GM12878 (cell line): Measurements from ENCODE around the gene TMEM150A. TPM values are rescaled to one million over a fixed set of nuclear protein-coding genes. Genes with fewer than 3 reads are reported as not detected.

Experiments used
- ATAC-seq: fragments of 200-7000 bp; cut with Tn5 transposase; 3 replicates; pipeline ENCODE4 v1.9.1; 2020; ENCODE audit warnings: mild to moderate bottlenecking, moderate library complexity
- BruUV-seq: library from RNA; stranded (reverse); fragments of 400-500 nt; replicated peaks from 2 replicates; lab custom pipeline; 2021; lab: Mats Ljungman, UMichigan
- CTCF ChIA-PET: fragments of 300-600 bp; sonication (Branson Sonifier 250); formaldehyde crosslinking; extraction: SDS; loops from one replicate; lab custom pipeline; 2021; ENCODE audit warnings: inconsistent platforms; lab: Yijun Ruan, JAX
- POLR2A ChIA-PET: fragments of 350-600 bp; formaldehyde crosslinking; extraction: SDS; loops from one replicate; lab custom pipeline; 2021; ENCODE audit warnings: inconsistent platforms; lab: Charles Lee
- RAD21 ChIA-PET: fragments of 300-600 bp; sonication (Branson Sonifier 250); formaldehyde crosslinking; loops from one replicate; lab custom pipeline; 2023; ENCODE audit warnings: antibody characterized with exemption; ENCODE audit not compliant: unreplicated experiment; lab: Charles Lee
- SMC1A ChIA-PET: fragments of 300-600 bp; sonication (Branson Sonifier 250); formaldehyde crosslinking; loops from one replicate; lab custom pipeline; 2023; ENCODE audit not compliant: unreplicated experiment, uncharacterized antibody; lab: Charles Lee
- DNase-seq: peaks from one replicate; pipeline ENCODE4 v3.0.0-alpha.2; 2011; ENCODE audit warnings: low read depth, low spot score
- FAIRE-seq: peaks from 3 replicates; lab custom pipeline; 2011; peaks lifted over from hg19 to GRCh38; lab: Jason Lieb, UNC
- H2AFZ ChIP-seq: 2 replicates; pipeline ENCODE4 v1.6.0; 2011; ENCODE audit warnings: low read depth, low read length, control low read depth; ENCODE audit not compliant: control insufficient read depth
- H3K27ac ChIP-seq: 2 replicates; pipeline ENCODE4 v1.5.1; 2011; ENCODE audit warnings: control low read depth; ENCODE audit not compliant: control insufficient read depth, insufficient read depth
- H3K27me3 ChIP-seq, 2 experiments: replicated peaks in 1 of 2; 2 replicates each; pipeline versions ENCODE4 v1.6.0 to v1.6.1; 2011; ENCODE audit warnings: low read length in 1 of 2; ENCODE audit not compliant: control insufficient read depth in 2 of 2, insufficient read depth in 2 of 2
- H3K36me3 ChIP-seq, 2 experiments: 2 replicates each; pipeline ENCODE4 v1.5.1; 2011; ENCODE audit warnings: low read length in 1 of 2; ENCODE audit not compliant: control insufficient read depth in 2 of 2, insufficient read depth in 2 of 2
- H3K4me1 ChIP-seq: 2 replicates; pipeline ENCODE4 v1.6.1; 2011; ENCODE audit warnings: mild to moderate bottlenecking, low read length, moderate library complexity, mixed read lengths; ENCODE audit not compliant: control insufficient read depth, insufficient read depth
- H3K4me2 ChIP-seq: 2 replicates; pipeline ENCODE4 v1.6.0; 2011; ENCODE audit warnings: control low read depth; ENCODE audit not compliant: control insufficient read depth, insufficient read depth
- H3K4me3 ChIP-seq: fragments of 200-600 bp; sonication (generic); 2 replicates; pipeline ENCODE4 v1.5.1; 2016
- H3K79me2 ChIP-seq: 2 replicates; pipeline ENCODE4 v1.6.0; 2011; ENCODE audit warnings: low read length; ENCODE audit not compliant: control insufficient read depth, insufficient read depth
- H3K9ac ChIP-seq: 2 replicates; pipeline ENCODE4 v1.8.0; 2011; ENCODE audit warnings: low read length, control low read depth, mixed read lengths; ENCODE audit not compliant: control insufficient read depth, insufficient read depth
- H3K9me3 ChIP-seq: replicated peaks from 3 replicates; pipeline ENCODE4 v1.5.1; 2011; ENCODE audit warnings: mild to moderate bottlenecking, low read length; ENCODE audit not compliant: control insufficient read depth, insufficient read depth
- H4K20me1 ChIP-seq: 2 replicates; pipeline ENCODE4 v1.6.0; 2011; ENCODE audit not compliant: control insufficient read depth, insufficient read depth
- NFXL1 ChIP-seq: fragments of 450-650 bp; IDR thresholded peaks from 2 replicates; pipeline ENCODE4 v1.6.1; 2017; ENCODE audit warnings: antibody characterized with exemption, mild to moderate bottlenecking, borderline replicate concordance
- NFYB ChIP-seq: IDR thresholded peaks from 2 replicates; pipeline ENCODE4 v1.6.1; 2011; ENCODE audit warnings: low read depth, mild to moderate bottlenecking, low read length, improper control_type of control experiment, moderate library complexity; ENCODE audit not compliant: insufficient read depth
- POLR2AphosphoS2 ChIP-seq: IDR thresholded peaks from 2 replicates; pipeline ENCODE4 v1.6.1; 2011; ENCODE audit warnings: low read depth, mild to moderate bottlenecking, low read length, improper control_type of control experiment, moderate library complexity
- RFX5 ChIP-seq: IDR thresholded peaks from 2 replicates; pipeline ENCODE4 v1.6.1; 2011; ENCODE audit warnings: low read depth, low read length, improper control_type of control experiment
- SMAD1 ChIP-seq: fragments of 450-650 bp; IDR thresholded peaks from 2 replicates; pipeline ENCODE4 v1.6.1; 2018; ENCODE audit warnings: mild to moderate bottlenecking, low read depth; ENCODE audit not compliant: partially characterized antibody
- TARDBP ChIP-seq: IDR thresholded peaks from 2 replicates; pipeline ENCODE4 v1.6.1; 2016; ENCODE audit warnings: borderline replicate concordance
- ZBTB11 ChIP-seq: fragments of 450-650 bp; formaldehyde crosslinking; IDR thresholded peaks from 2 replicates; pipeline ENCODE4 v1.5.0; 2022; ENCODE audit warnings: mild to moderate bottlenecking, missing genetic modification characterization
- WGBS: methylation state at CpG from one replicate; pipeline ENCODE4 v1.1.6; 2016; ENCODE audit warnings: low lambda C conversion rate; ENCODE audit not compliant: insufficient replicate concordance, insufficient coverage; ENCODE audit errors: missing lambda C conversion rate; 5-methylcytosine and 5-hydroxymethylcytosine counted together
- in situ Hi-C: fragments of 300-500 bp; cut with MboI; formaldehyde crosslinking; loops from 9 replicates; pipeline ENCODE4 v1.14.3; 2018; ENCODE audit warnings: mixed read lengths
- intact Hi-C: fragments of 100-400 bp; cut with micrococcal nuclease; formaldehyde crosslinking; loops from one replicate; pipeline ENCODE4 v1.14.2; 2022; ENCODE audit not compliant: unreplicated experiment
- polyA plus RNA-seq, 11 experiments: library from polyadenylated mRNA; depleted of rRNA in 4 of 11; unstranded in 6 of 11; stranded (reverse) in 5 of 11; fragments of >200 nt; fragmentation: Nextera tagmentation in 4 of 11; fragmentation: Illumina TruSeq in 1 of 11; extraction: Ambion mirVana in 4 of 11; extraction: Trizol in 1 of 11; gene quantifications; 1 replicate in 1 of 11; 2 replicates in 10 of 11; pipeline versions ENCODE4 v1.2.1 to v1.2.3, GENCODE V29; 2011 to 2016; ENCODE audit warnings: inconsistent platforms in 2 of 11, missing spikeins in 2 of 11, low read depth in 1 of 11
- total RNA-seq, 4 experiments: library from RNA; depleted of rRNA in 3 of 4; stranded (reverse); fragments of >200 nt in 3 of 4; fragmentation: Illumina TruSeq in 1 of 4; extraction: Trizol in 1 of 4; gene quantifications; 2 replicates each; pipeline versions ENCODE4 v1.2.1 to v1.2.3, GENCODE V29; 2013 to 2021
- TF ChIP-seq, protein P1 (sequence below): IDR thresholded peaks from 2 replicates; pipeline ENCODE4 v1.6.1; 2011; ENCODE audit warnings: borderline replicate concordance, low read depth, mild to moderate bottlenecking, moderate library complexity, mixed read lengths, low read length; ENCODE audit not compliant: insufficient read depth; ENCODE audit errors: extremely low read length

TMEM150A gene
- total and polyA plus RNA-seq, 10 of the 15 experiments (the other 5 are each of a cell fraction or from before 2014, with no cell fraction given), result 0.45 to 4.4 (median 2.6) TPM

GRCh38 chr2:85600235-85600575, 2.3 kb downstream of the TMEM150A start (continued):
- no peak for TF ChIP-seq ZBTB11 (CRISPR knock-in tag)
- TF ChIP-seq NFYB, result no peak
- TF ChIP-seq NFXL1, result no peak
- no peak for TF ChIP-seq SMAD1
- TF ChIP-seq RFX5, result no peak
- TF ChIP-seq, protein P1, sequence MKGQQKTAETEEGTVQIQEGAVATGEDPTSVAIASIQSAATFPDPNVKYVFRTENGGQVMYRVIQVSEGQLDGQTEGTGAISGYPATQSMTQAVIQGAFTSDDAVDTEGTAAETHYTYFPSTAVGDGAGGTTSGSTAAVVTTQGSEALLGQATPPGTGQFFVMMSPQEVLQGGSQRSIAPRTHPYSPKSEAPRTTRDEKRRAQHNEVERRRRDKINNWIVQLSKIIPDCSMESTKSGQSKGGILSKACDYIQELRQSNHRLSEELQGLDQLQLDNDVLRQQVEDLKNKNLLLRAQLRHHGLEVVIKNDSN, result no peak

- no peaks in the 10 kb centered on the region for H4K20me1 ChIP-seq
- H3K27ac ChIP-seq, result no peak overlapping the region
- CTCF ChIA-PET, result no interaction called here
- in situ Hi-C loops (no loop called here), intact Hi-C loops (no loop called here)
- H3K4me1 ChIP-seq, result peaks cover 5% of the 10 kb centered on the region
- no peak overlapping the region for H3K4me2 ChIP-seq
- no peak for FAIRE-seq
- no peak overlapping the region for H3K9ac ChIP-seq
- POLR2A ChIA-PET, result interaction anchor here (1.9 kb wide), 1 partner anchor 12 kb away, joined by 10 read pairs; the partner anchor contains the start of gene C2orf68
- H3K79me2 ChIP-seq, result peaks cover 27% of the 10 kb centered on the region
- no peak for DNase-seq
- H3K36me3 ChIP-seq, result peaks cover 0 to 14% of the 10 kb centered on the region in 2 experiments; a peak in 3 of 4 replicates
- no peak overlapping the region for H2AFZ ChIP-seq
- 0 out of 2 replicates have a peak, but pooled peaks have one; percentile 38 for TF ChIP-seq POLR2AphosphoS2
- TF ChIP-seq TARDBP, result no peak
- no peak for ATAC-seq
- RAD21 ChIA-PET, result no interaction called here
- BruUV-seq, result no TSS peak
- SMC1A ChIA-PET, result no interaction called here
- no peaks in the 10 kb centered on the region for H3K9me3 ChIP-seq
- H3K4me3 ChIP-seq, result no peak overlapping the region
- 81% methylated on average over 17 of the region's 17 CpGs for WGBS
- H3K27me3 ChIP-seq, result no peaks in the 10 kb centered on the region
Observed at GRCh38 chr2:85599468-85600234, 2.8 kb downstream of the TMEM150A start.
